Heart left ventricle (tissue), 16 donors: Measurements from ENCODE around the gene ESRRG. TPM values are rescaled to one million over a fixed set of nuclear protein-coding genes. Genes with fewer than 3 reads are reported as not detected.
"Not testable (repeated sequence)": the region's sequence is repeated elsewhere in the genome, so short reads cannot be mapped to it uniquely, and the experiment has no call there.

Experiments used
- ATAC-seq, 4 donors: fragments of 200-7000 bp; cut with Tn5 transposase; one replicate each; pipeline ENCODE4 v1.9.1; 2020 to 2022; ENCODE audit warnings: moderate library complexity in 4 of 4, mild to moderate bottlenecking in 3 of 4, moderate number of reproducible peaks in 1 of 4
- DNase-seq, 5 donors: peaks; one replicate each; pipeline ENCODE4 v3.0.0-alpha.2; 2020
- H3K27ac ChIP-seq, 12 donors: fragments of 200-600 bp; sonication (generic) in 4 of 12; one replicate each; pipeline versions ENCODE4 v1.5.0 to v1.8.0; 2016 to 2022; ENCODE audit warnings: mild to moderate bottlenecking in 2 of 12
- H3K27me3 ChIP-seq, 9 donors: fragments of 200-600 bp; sonication (generic) in 2 of 9; one replicate each; pipeline versions ENCODE4 v1.5.1 to v1.8.0; 2016 to 2022; ENCODE audit warnings: mild to moderate bottlenecking in 3 of 9
- H3K36me3 ChIP-seq, 9 donors: fragments of 200-600 bp; sonication (generic) in 2 of 9; one replicate each; pipeline versions ENCODE4 v1.5.0 to v1.8.0; 2018 to 2022; ENCODE audit warnings: mild to moderate bottlenecking in 2 of 9
- H3K4me1 ChIP-seq, 12 donors: fragments of 200-600 bp; sonication (generic) in 4 of 12; one replicate each; pipeline versions ENCODE4 v1.5.0 to v1.8.0; 2016 to 2022; ENCODE audit warnings: mild to moderate bottlenecking in 3 of 12
- H3K4me3 ChIP-seq, 12 donors: fragments of 200-600 bp; sonication (generic) in 4 of 12; one replicate each; pipeline versions ENCODE4 v1.5.0 to v1.8.0; 2017 to 2022; ENCODE audit warnings: mild to moderate bottlenecking in 9 of 12, moderate library complexity in 4 of 12
- H3K9me3 ChIP-seq, 12 donors: fragments of 200-600 bp; sonication (generic) in 4 of 12; one replicate each; pipeline versions ENCODE4 v1.5.0 to v1.8.0; 2016 to 2022; ENCODE audit warnings: mild to moderate bottlenecking in 1 of 12
- CTCF ChIP-seq, 12 donors: fragments of 200-600 bp; sonication (generic) in 4 of 12; IDR thresholded peaks; one replicate each; pipeline versions ENCODE4 v1.5.0 to v1.8.0; 2018 to 2022; ENCODE audit warnings: antibody characterized with exemption in 12 of 12, mild to moderate bottlenecking in 5 of 12
- POLR2A ChIP-seq, 2 donors: fragments of 450-650 bp; IDR thresholded peaks; one replicate each; pipeline ENCODE4 v1.6.1; 2017; ENCODE audit warnings: antibody characterized with exemption in 2 of 2, mild to moderate bottlenecking in 2 of 2, moderate library complexity in 2 of 2
- WGBS, 4 donors: extraction: QIAGEN DNeasy Blood & Tissue Kit in 2 of 4; methylation state at CpG; one replicate each; pipeline versions ENCODE4 v1.1.5 to v1.1.7; 2013 to 2018; 5-methylcytosine and 5-hydroxymethylcytosine counted together
- intact Hi-C, 10 donors: fragments of 100-400 bp; cut with DNase I; formaldehyde crosslinking; loops; one replicate each; pipeline versions ENCODE4 v1.11.1 to v1.14.2; 2022
- polyA plus RNA-seq, 2 donors: library from polyadenylated mRNA; stranded (reverse); fragments of 200-250 nt; gene quantifications; one replicate each; pipeline ENCODE4 v1.2.3, GENCODE V29; 2013
- total RNA-seq, 9 donors: library from RNA; depleted of rRNA in 2 of 9; stranded (reverse); fragments of >200 nt in 2 of 9; fragmentation: NEBNext Ultra II Directional in 3 of 9; extraction: Animal tissue kit (Norgen Biotek cat#: 25700) in 3 of 9; gene quantifications; one replicate each; pipeline versions ENCODE4 v1.1.0 to v1.2.4, GENCODE V29; 2016 to 2023
- donor health status: ischemic (EF 13 %, LVEDD 7.1; RV severe dilation, severe dysfunction).
- donor health status: healthy with polysubstance abuse.
- donor health status: DM: no; HTN: yes; CAD: no.
- donor health status: DM: no; HTN: no; CAD: no.
- donor health status: ischemic (EF 25% LVEDD 6.9; RV normal size, moderate dysfunction).
- donor health status: ischemic (EF 25% LVEDD 5.7; RV mildly dilated, moderate dysfunction).
- donor health status: healthy.
- donor health status: DM: yes; HTN: yes; CAD: no.
- donor health status: ischemic (EF 35%, LVEDD 5.7; RV mildly dilated, moderate dysfunction).
- donor health status: nonischemic (EF 11% LVEDD 7.7; RV severe dilation, severe dysfunction).
- donor health status: DM: yes; HTN: yes; CAD: no.
- donor health status: PGD.
- donor health status: ischemic (EF 29% LVEDD 5.4; RV normal size, mild dysfunction).
- donor health status: nonischemic (EF 23%, LVEDD 6.1; RV moderate dilation, normal function).

The ESRRG gene
- total and polyA plus RNA-seq, 11 donors = 5.4 to 45.2 (median 31.3) TPM

DNA sequence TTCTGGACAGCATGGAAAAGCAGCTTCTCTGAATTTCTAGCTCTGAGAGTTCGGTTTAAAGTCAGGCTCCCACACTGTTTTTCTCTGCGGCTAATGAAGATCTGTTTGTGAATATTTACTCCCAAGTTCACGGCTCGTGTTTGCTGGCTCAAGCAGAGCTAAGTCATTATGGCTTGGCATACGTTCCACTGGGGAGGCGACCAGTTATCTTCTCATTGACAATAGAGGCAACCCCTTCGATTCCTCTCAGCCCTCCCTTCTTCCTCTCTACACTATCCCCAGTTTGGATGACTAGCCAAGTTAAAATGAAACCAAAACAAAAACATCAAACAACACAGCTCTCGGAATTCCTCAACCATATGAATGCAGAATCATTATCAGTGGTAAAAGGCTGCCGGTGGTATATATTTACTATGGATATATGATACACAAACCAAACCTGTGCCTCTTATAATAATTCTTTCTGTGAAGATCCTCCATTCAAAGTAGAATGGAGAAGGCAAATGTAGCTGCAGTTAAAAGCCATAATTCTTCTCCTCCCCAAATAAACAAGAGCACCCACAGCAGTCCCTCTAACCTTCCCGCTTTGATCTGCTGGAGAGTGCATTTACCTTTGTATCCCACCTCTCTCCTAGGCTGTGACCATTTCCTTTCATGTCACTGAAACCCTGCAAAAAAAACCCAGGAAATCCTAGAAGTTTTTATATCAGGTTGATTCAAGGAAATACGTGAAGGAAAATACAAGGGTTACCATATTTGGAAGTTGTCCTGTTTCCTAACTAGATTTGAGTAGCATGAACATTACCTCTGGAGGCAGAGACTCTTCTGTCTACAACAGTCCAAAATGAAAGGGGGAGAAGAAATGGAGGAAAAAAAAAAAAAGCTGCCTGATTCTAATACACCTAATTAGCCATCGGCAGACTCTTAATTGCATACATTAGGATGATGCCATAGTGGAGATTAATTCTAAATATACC is 191.7 kb downstream of the ESRRG start:
- peak in 3 of 4 donors; percentile 20 to 50 (median 47) for ATAC-seq

GRCh38 chr1:216529851-216530250 is 193.4 kb downstream of the ESRRG start:
- not testable (repeated sequence) for ATAC-seq, H3K9me3 ChIP-seq, H3K27me3 ChIP-seq, DNase-seq, H3K4me1 ChIP-seq, H3K27ac ChIP-seq, H3K36me3 ChIP-seq, H3K4me3 ChIP-seq
- WGBS, 4 donors = 88 to 93% (median 89%) methylated on average over 3 of the region's 3 CpGs
- intact Hi-C loops = loop anchor here in 1 of 10 donors (5.0 kb wide), 1 partner anchor 72 kb away; no protein-coding TSS in a partner anchor

More for the DNA sequence above, 191.7 kb downstream of the ESRRG start:
- no peaks in the 10 kb centered on the region for H3K27me3 ChIP-seq
- H3K4me3 ChIP-seq = peak overlapping the region in 11 of 12 donors; percentile 21 to 60 (median 42)
- peaks cover 0 to 6% (median 0%) of the 10 kb centered on the region in 12 donors for H3K4me1 ChIP-seq
- intact Hi-C loops = loop anchor here in 1 of 10 donors (5.0 kb wide), 1 partner anchor 71 kb away; no protein-coding TSS in a partner anchor
- no peaks in the 10 kb centered on the region for H3K9me3 ChIP-seq
- H3K36me3 ChIP-seq = no peaks in the 10 kb centered on the region
- WGBS, 4 donors = 17 to 32% (median 29%) methylated on average over 12 of the region's 12 CpGs
- no peak for DNase-seq
- peak overlapping the region in 1 of 12 donors; percentile 52 for H3K27ac ChIP-seq
- TF ChIP-seq CTCF (IDR thresholded peaks at IDR 0.05) (no peak), POLR2A (IDR thresholded peaks at IDR 0.05) (no peak)

- DNase-seq (no peak), ATAC-seq (no peak)
- 65 to 76% (median 75%) methylated on average over 1 of the region's 1 CpG for WGBS, 4 donors
- peaks cover 0 to 3% (median 0%) of the 10 kb centered on the region in 12 donors for H3K9me3 ChIP-seq
- no peak overlapping the region for H3K4me3 ChIP-seq
- H3K27ac ChIP-seq = no peak overlapping the region
- TF ChIP-seq POLR2A (IDR thresholded peaks at IDR 0.05) = no peak
- no peak for TF ChIP-seq CTCF (IDR thresholded peaks at IDR 0.05)
- no peaks in the 10 kb centered on the region for H3K36me3 ChIP-seq
- H3K4me1 ChIP-seq = peaks cover 0 to 6% (median 0%) of the 10 kb centered on the region in 12 donors
- intact Hi-C loops = no loop called here
- H3K27me3 ChIP-seq = no peaks in the 10 kb centered on the region
Measured at GRCh38 chr1:216528816-216529215, 194.4 kb downstream of the ESRRG start.

- H3K36me3 ChIP-seq = no peaks in the 10 kb centered on the region
- TF ChIP-seq POLR2A (IDR thresholded peaks at IDR 0.05) (no peak), CTCF (IDR thresholded peaks at IDR 0.05) (no peak)
- no peaks in the 10 kb centered on the region for H3K27me3 ChIP-seq
- DNase-seq = no peak
- 36 to 52% (median 45%) methylated on average over 4 of the region's 4 CpGs for WGBS, 4 donors
- H3K4me1 ChIP-seq = no peaks in the 10 kb centered on the region
- H3K9me3 ChIP-seq = peaks cover 0 to 3% (median 0%) of the 10 kb centered on the region in 12 donors
- no peak for ATAC-seq
- intact Hi-C loops = no loop called here
- no peak overlapping the region for H3K4me3 ChIP-seq
- H3K27ac ChIP-seq = no peak overlapping the region
Measured at GRCh38 chr1:216523449-216524190, 199.6 kb downstream of the ESRRG start.
